GM10248 (cell line): ENCODE results near the gene SAMD13.

Experiments
- CTCF ChIA-PET: fragments of 300-600 bp; sonication (Branson Sonifier 250); formaldehyde crosslinking; extraction: SDS; loops from one replicate; lab custom pipeline; 2021; ENCODE audit warnings: antibody characterized with exemption; lab: Yijun Ruan, JAX
- POLR2A ChIA-PET: fragments of 350-650 bp; sonication (Branson Sonifier 250); formaldehyde crosslinking; extraction: SDS; loops from one replicate; lab custom pipeline; 2020; ENCODE audit warnings: antibody characterized with exemption; lab: Yijun Ruan, JAX
- DNase-seq: peaks from one replicate; pipeline ENCODE4 v3.0.0; 2012; ENCODE audit errors: extremely low spot score
- TF ChIP-seq, protein P1 (sequence below): IDR thresholded peaks from 2 replicates; pipeline ENCODE4 v1.5.1; 2012; ENCODE audit warnings: mild to moderate bottlenecking, low read depth; ENCODE audit errors: extremely low read depth, missing control alignments, control extremely low read depth

SAMD13 gene

DNA sequence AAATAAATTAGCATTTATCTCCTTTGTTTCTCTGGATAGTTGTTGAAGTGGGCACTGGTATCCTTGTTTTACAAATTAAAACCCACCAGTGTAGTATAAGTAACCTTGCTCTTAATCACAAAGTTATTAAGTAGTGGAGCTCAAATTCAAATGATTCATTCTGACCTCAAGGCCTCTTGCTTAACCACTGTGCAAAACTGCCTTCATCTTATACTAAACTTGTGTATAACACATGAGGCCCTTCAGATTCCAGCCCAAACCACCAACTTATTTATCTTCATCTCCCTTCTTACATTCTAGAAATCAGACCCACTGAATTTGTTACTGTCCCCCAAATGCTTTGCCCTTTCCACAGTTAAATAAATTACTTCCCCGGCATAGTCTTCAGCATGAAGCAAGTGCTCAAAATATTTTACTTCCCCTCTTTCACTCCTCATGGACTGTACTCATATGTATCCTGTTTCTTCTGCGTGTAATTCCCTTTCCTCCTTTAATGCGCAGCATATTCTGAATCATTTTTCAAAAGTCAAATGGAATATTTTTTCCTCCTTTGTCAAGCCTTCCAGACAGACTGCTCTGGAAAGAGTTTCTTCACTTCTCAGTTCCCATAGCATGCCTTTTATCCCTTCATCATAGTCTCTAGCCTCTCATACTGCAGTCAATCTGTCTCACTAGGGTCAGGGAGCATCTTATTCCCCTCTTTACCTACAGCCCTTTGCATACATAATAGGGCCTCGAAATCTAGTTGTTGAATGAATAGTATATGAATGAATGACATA, 77.8 kb downstream of the SAMD13 start:
- DNase-seq = no peak
- TF ChIP-seq, protein P1, sequence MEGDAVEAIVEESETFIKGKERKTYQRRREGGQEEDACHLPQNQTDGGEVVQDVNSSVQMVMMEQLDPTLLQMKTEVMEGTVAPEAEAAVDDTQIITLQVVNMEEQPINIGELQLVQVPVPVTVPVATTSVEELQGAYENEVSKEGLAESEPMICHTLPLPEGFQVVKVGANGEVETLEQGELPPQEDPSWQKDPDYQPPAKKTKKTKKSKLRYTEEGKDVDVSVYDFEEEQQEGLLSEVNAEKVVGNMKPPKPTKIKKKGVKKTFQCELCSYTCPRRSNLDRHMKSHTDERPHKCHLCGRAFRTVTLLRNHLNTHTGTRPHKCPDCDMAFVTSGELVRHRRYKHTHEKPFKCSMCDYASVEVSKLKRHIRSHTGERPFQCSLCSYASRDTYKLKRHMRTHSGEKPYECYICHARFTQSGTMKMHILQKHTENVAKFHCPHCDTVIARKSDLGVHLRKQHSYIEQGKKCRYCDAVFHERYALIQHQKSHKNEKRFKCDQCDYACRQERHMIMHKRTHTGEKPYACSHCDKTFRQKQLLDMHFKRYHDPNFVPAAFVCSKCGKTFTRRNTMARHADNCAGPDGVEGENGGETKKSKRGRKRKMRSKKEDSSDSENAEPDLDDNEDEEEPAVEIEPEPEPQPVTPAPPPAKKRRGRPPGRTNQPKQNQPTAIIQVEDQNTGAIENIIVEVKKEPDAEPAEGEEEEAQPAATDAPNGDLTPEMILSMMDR = no peak
- ChIA-PET POLR2A (no interaction called here), CTCF (interaction anchor here (1.2 kb wide), 1 partner anchor 10 kb away, joined by 3 read pairs; no protein-coding TSS in a partner anchor)

- ChIA-PET POLR2A (no interaction called here), CTCF (interaction anchor here (1.2 kb wide), 1 partner anchor 9 kb away, joined by 3 read pairs; no protein-coding TSS in a partner anchor)
- no peak for DNase-seq
- TF ChIP-seq, protein P1 = no peak
Observed at GRCh38 chr1:84379917-84380180, 78.3 kb downstream of the SAMD13 start.

DNA sequence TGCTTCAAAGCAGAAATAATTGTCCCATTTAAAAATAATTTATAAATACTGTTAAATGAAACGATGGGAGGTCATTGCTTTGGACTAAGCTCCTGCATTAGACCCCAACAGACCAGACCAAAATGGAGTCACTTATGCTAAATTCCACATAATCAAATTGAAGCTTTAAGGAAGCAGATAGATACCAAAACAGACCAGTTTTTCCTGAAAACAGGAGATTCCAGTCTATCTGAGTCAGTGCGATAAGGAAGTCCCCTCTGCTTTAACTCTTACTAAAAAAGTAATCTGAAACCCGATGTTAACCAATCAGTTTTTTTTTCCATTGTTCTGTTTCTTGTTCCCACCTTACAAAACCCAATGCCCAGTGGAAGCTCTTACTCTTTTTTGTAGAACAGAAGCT, 80.6 kb downstream of the SAMD13 start:
- DNase-seq = no peak
- ChIA-PET POLR2A (no interaction called here), CTCF (interaction anchor here (1.2 to 1.7 kb wide), 2 partner anchors 8 to 22 kb away, joined by 3 to 4 read pairs; no protein-coding TSS in a partner anchor)
- TF ChIP-seq, protein P1 = no peak

- POLR2A ChIA-PET = no interaction called here
- no peak for DNase-seq
Observed at GRCh38 chr1:84385347-84385746, 83.8 kb downstream of the SAMD13 start.

GRCh38 chr1:84386716-84387479, 85.4 kb downstream of the SAMD13 start:
- ChIA-PET CTCF (interaction anchor here (1.7 kb wide), 1 partner anchor 10 kb away, joined by 4 read pairs; no protein-coding TSS in a partner anchor), POLR2A (no interaction called here)
- no peak for DNase-seq
- TF ChIP-seq, protein P1 = no peak

More at GRCh38 chr1:84385347-84385746, 83.8 kb downstream of the SAMD13 start:
- CTCF ChIA-PET = no interaction called here
- TF ChIP-seq, protein P1 = no peak

GRCh38 chr1:84387480-84388163, 86.1 kb downstream of the SAMD13 start:
- TF ChIP-seq, protein P1 = no peak
- no peak for DNase-seq
- ChIA-PET POLR2A (no interaction called here), CTCF (interaction anchor here (1.7 kb wide), 1 partner anchor 9 kb away, joined by 4 read pairs; no protein-coding TSS in a partner anchor)
